ENCODE data around the gene ALB. TPM values are rescaled to one million over a fixed set of nuclear protein-coding genes. Genes with fewer than 3 reads are reported as not detected.

The ALB gene
- total and polyA plus RNA-seq, 2 of the 8 experiments (the other 6 are each of a cell fraction or from before 2014, with no cell fraction given): 0.12 TPM; not detected in 1

GRCh38 chr4:73381214-73381613 is 22.9 kb upstream of the ALB start:
- Histone ChIP-seq H2AK5ac (ENCODE audit: low read depth, low read length) (no peak overlapping the region), H3K23ac (ENCODE audit: insufficient read length) (no peak overlapping the region), H2BK12ac (ENCODE audit: low read depth, low read length) (no peak overlapping the region), H2BK15ac (ENCODE audit: low read length) (no peak overlapping the region), H3K4me3 (ENCODE audit: extremely low read depth in 1 of 4, insufficient read depth in 2 of 4, low read depth in 3 of 4, low read length in 4 of 4) (no peak overlapping the region), H3K18ac (ENCODE audit: extremely low read depth, low read length) (no peak overlapping the region), H3K27me3 (replicated peaks in 1 of 4; ENCODE audit: control insufficient read depth in 3 of 4, extremely low read depth in 1 of 4, insufficient read depth in 3 of 4, low read length in 3 of 4) (no peaks in the 10 kb centered on the region), H4K8ac (ENCODE audit: extremely low read depth, insufficient read depth, low read length) (no peak overlapping the region), H3K14ac (ENCODE audit: insufficient read length) (no peak overlapping the region), H4K91ac (replicated peaks; ENCODE audit: insufficient read length, low read length) (no peak overlapping the region), H3K79me2 (ENCODE audit: control insufficient read depth in 1 of 2, insufficient read depth in 2 of 2, low read length in 2 of 2) (no peaks in the 10 kb centered on the region), H3K9me3 (ENCODE audit: insufficient read depth in 2 of 2, low read depth in 1 of 2, low read length in 1 of 2) (no peaks in the 10 kb centered on the region), H2BK20ac (ENCODE audit: low read length) (no peak overlapping the region), H3K27ac (ENCODE audit: low read depth, low read length) (no peak overlapping the region), H2BK120ac (replicated peaks; ENCODE audit: low read depth, low read length) (no peak overlapping the region), H3K56ac (replicated peaks; ENCODE audit: insufficient read length, low read depth, low read length) (no peak overlapping the region), H3K23me2 (ENCODE audit: low read depth, low read length) (no peaks in the 10 kb centered on the region), H2AFZ (ENCODE audit: low read length) (no peak overlapping the region), H3K4me1 (replicated peaks in 1 of 4; ENCODE audit: control insufficient read depth in 3 of 4, insufficient read depth in 4 of 4, low read length in 3 of 4) (no peaks in the 10 kb centered on the region; a peak in 1 of 7 replicates), H3K79me1 (ENCODE audit: low read depth, low read length) (no peaks in the 10 kb centered on the region), H3K36me3 (ENCODE audit: control insufficient read depth in 2 of 4, insufficient read depth in 4 of 4, low read length in 3 of 4) (no peaks in the 10 kb centered on the region), H4K20me1 (replicated peaks in 1 of 2; ENCODE audit: control insufficient read depth in 1 of 2, insufficient read depth in 2 of 2, low read length in 2 of 2) (no peaks in the 10 kb centered on the region), H4K5ac (ENCODE audit: insufficient read length, low read depth, low read length) (no peak overlapping the region), H3K9ac (replicated peaks in 1 of 4; ENCODE audit: extremely low read depth in 1 of 4, low read depth in 3 of 4, low read length in 3 of 4) (no peak overlapping the region), H2BK5ac (ENCODE audit: low read depth, low read length) (no peak overlapping the region), H3K4me2 (ENCODE audit: insufficient read depth in 1 of 2, low read depth in 2 of 2, low read length in 2 of 2) (no peak overlapping the region), H3K4ac (replicated peaks; ENCODE audit: insufficient read length, low read depth, low read length) (no peak overlapping the region)
- FAIRE-seq (no peak), DNase-seq (ENCODE audit: low read depth in 1 of 2, low spot score in 2 of 2) (no peak)
- CTCF ChIA-PET (ENCODE audit: partially characterized antibody): interaction anchor here (0.9 to 2.0 kb wide), 2 partner anchors 13 to 65 kb away, joined by 4 to 7 read pairs; no protein-coding TSS in a partner anchor
- POLR2A ChIA-PET (ENCODE audit: partially characterized antibody): no interaction called here
- 80% methylated on average over 1 of the region's 1 CpG; no CpG with 5 or more reads in 1 of the 2 experiments for WGBS, 2 experiments (ENCODE audit: extremely low coverage in 1 of 2, insufficient coverage in 1 of 2, insufficient read length in 1 of 2, insufficient replicate concordance in 2 of 2, low coverage in 1 of 2, low lambda C conversion rate in 2 of 2, missing lambda C conversion rate in 1 of 2)
- TF ChIP-seq E2F6 (IDR thresholded peaks at IDR 0.05) (no peak), SUZ12 (IDR thresholded peaks at IDR 0.05; ENCODE audit: low read length) (no peak), SIX5 (IDR thresholded peaks at IDR 0.05; ENCODE audit: low read depth, low read length) (no peak), MAFK (IDR thresholded peaks at IDR 0.05; ENCODE audit: low read depth, low read length) (no peak), PHF8 (conservative IDR thresholded peaks at IDR 0.05; ENCODE audit: low read depth, low read length) (no peak), CHD2 (IDR thresholded peaks at IDR 0.05; ENCODE audit: low read length) (no peak), RAD21 (IDR thresholded peaks at IDR 0.05 in 1 of 2, conservative IDR thresholded peaks at IDR 0.05 in 1 of 2; ENCODE audit: low read depth in 2 of 2, low read length in 2 of 2) (no peak), CBX8 (IDR thresholded peaks at IDR 0.05; ENCODE audit: borderline replicate concordance, low read depth, low read length) (no peak), TAF7 (optimal IDR thresholded peaks at IDR 0.05; ENCODE audit: borderline replicate concordance, low read depth, low read length) (no peak), RNF2 (IDR thresholded peaks at IDR 0.05; ENCODE audit: borderline replicate concordance, low read depth, low read length, missing control alignments, poor library complexity, severe bottlenecking) (no peak), BACH1 (IDR thresholded peaks at IDR 0.05; ENCODE audit: low read length) (no peak), JUND (IDR thresholded peaks at IDR 0.05; ENCODE audit: low read length) (no peak), YY1 (IDR thresholded peaks at IDR 0.05; ENCODE audit: low read depth, low read length) (no peak), GABPA (IDR thresholded peaks at IDR 0.05; ENCODE audit: borderline replicate concordance, insufficient read depth, low read length) (no peak)

All from H1 (cell line).